ENCODE measurements around the gene MYH6. TPM values are rescaled to one million over a fixed set of nuclear protein-coding genes. Genes with fewer than 3 reads are reported as not detected.

The MYH6 gene
- total RNA-seq, 1 donor from 2014 or later = 0.11 TPM

GRCh38 chr14:23380976-23381375 lies 27.1 kb downstream of the MYH6 start:
- Mint-ChIP-seq H3K27me3 (ENCODE audit: low read depth) (no peaks in the 10 kb centered on the region), H3K4me3 (ENCODE audit: low read depth) (no peak overlapping the region), H3K27ac (no peak overlapping the region), H3K4me1 (ENCODE audit: low read depth) (no peaks in the 10 kb centered on the region), H3K9me3 (no peaks in the 10 kb centered on the region), H3K36me3 (ENCODE audit: low read depth) (no peaks in the 10 kb centered on the region)
- intact Hi-C loops (cut with micrococcal nuclease) = loop anchor here (1.0 to 2.0 kb wide), 2 partner anchors 53 to 116 kb away; no protein-coding TSS in a partner anchor
- DNase-seq (ENCODE audit: low spot score) = no peak

- no peaks in the 10 kb centered on the region for H3K27me3 Mint-ChIP-seq (ENCODE audit: low read depth)
- intact Hi-C loops (cut with micrococcal nuclease) = loop anchor here (1.0 to 2.0 kb wide), 2 partner anchors 52 to 116 kb away; no protein-coding TSS in a partner anchor
Measured at GRCh38 chr14:23380197-23380914, 27.7 kb downstream of the MYH6 start.

GRCh38 chr14:23379366-23380196 lies 28.5 kb downstream of the MYH6 start:
- Mint-ChIP-seq H3K36me3 (ENCODE audit: low read depth) (no peaks in the 10 kb centered on the region), H3K27me3 (ENCODE audit: low read depth) (no peaks in the 10 kb centered on the region), H3K9me3 (no peaks in the 10 kb centered on the region), H3K4me3 (ENCODE audit: low read depth) (no peak overlapping the region), H3K4me1 (ENCODE audit: low read depth) (no peaks in the 10 kb centered on the region), H3K27ac (no peak overlapping the region)
- intact Hi-C loops (cut with micrococcal nuclease) = loop anchor here (1.0 to 2.0 kb wide), 2 partner anchors 51 to 115 kb away; no protein-coding TSS in a partner anchor
- DNase-seq (ENCODE audit: low spot score) = peak; percentile 43

More at GRCh38 chr14:23380197-23380914, 27.7 kb downstream of the MYH6 start:
- no peak overlapping the region for H3K27ac Mint-ChIP-seq
- DNase-seq (ENCODE audit: low spot score) = no peak
- H3K36me3 Mint-ChIP-seq (ENCODE audit: low read depth) = no peaks in the 10 kb centered on the region
- H3K9me3 Mint-ChIP-seq = no peaks in the 10 kb centered on the region
- H3K4me1 Mint-ChIP-seq (ENCODE audit: low read depth) = no peaks in the 10 kb centered on the region
- no peak overlapping the region for H3K4me3 Mint-ChIP-seq (ENCODE audit: low read depth)

- H3K4me3 Mint-ChIP-seq (ENCODE audit: low read depth) = no peak overlapping the region
- no peaks in the 10 kb centered on the region for H3K4me1 Mint-ChIP-seq (ENCODE audit: low read depth)
- no peak overlapping the region for H3K27ac Mint-ChIP-seq
- H3K9me3 Mint-ChIP-seq = no peaks in the 10 kb centered on the region
- no peaks in the 10 kb centered on the region for H3K27me3 Mint-ChIP-seq (ENCODE audit: low read depth)
- intact Hi-C loops (cut with micrococcal nuclease) = no loop called here
- H3K36me3 Mint-ChIP-seq (ENCODE audit: low read depth) = no peaks in the 10 kb centered on the region
- DNase-seq (ENCODE audit: low spot score) = no peak
Measured at GRCh38 chr14:23378612-23379220, 29.4 kb downstream of the MYH6 start.

- H3K27me3 Mint-ChIP-seq (ENCODE audit: low read depth) = no peaks in the 10 kb centered on the region
- no peaks in the 10 kb centered on the region for H3K9me3 Mint-ChIP-seq
- H3K4me3 Mint-ChIP-seq (ENCODE audit: low read depth) = no peak overlapping the region
- intact Hi-C loops (cut with micrococcal nuclease) = no loop called here
- no peak for DNase-seq (ENCODE audit: low spot score)
- no peaks in the 10 kb centered on the region for H3K4me1 Mint-ChIP-seq (ENCODE audit: low read depth)
- no peaks in the 10 kb centered on the region for H3K36me3 Mint-ChIP-seq (ENCODE audit: low read depth)
- no peak overlapping the region for H3K27ac Mint-ChIP-seq
Measured at GRCh38 chr14:23377573-23378563, 30.2 kb downstream of the MYH6 start.

GRCh38 chr14:23377198-23377550 lies 30.9 kb downstream of the MYH6 start:
- intact Hi-C loops (cut with micrococcal nuclease) = no loop called here
- Mint-ChIP-seq H3K27ac (no peak overlapping the region), H3K4me3 (ENCODE audit: low read depth) (no peak overlapping the region), H3K9me3 (no peaks in the 10 kb centered on the region), H3K36me3 (ENCODE audit: low read depth) (no peaks in the 10 kb centered on the region), H3K27me3 (ENCODE audit: low read depth) (peaks cover 2% of the 10 kb centered on the region), H3K4me1 (ENCODE audit: low read depth) (no peaks in the 10 kb centered on the region)
- DNase-seq (ENCODE audit: low spot score) = no peak

GRCh38 chr14:23376482-23377197 lies 31.4 kb downstream of the MYH6 start, which contains the start of gene CMTM5:
Gene CMTM5 (plus strand): TSS chr14:23377046. CDS start chr14:23377252, 206 bp downstream.
- peaks cover 3% of the 10 kb centered on the region for H3K27me3 Mint-ChIP-seq (ENCODE audit: low read depth)
- intact Hi-C loops (cut with micrococcal nuclease) = no loop called here
- H3K4me1 Mint-ChIP-seq (ENCODE audit: low read depth) = no peaks in the 10 kb centered on the region
- H3K27ac Mint-ChIP-seq = no peak within 1 kb of the TSS
- no peaks in the 10 kb centered on the region for H3K36me3 Mint-ChIP-seq (ENCODE audit: low read depth)
- H3K4me3 Mint-ChIP-seq (ENCODE audit: low read depth) = no peak within 1 kb of the TSS
- H3K9me3 Mint-ChIP-seq = no peaks in the 10 kb centered on the region
- DNase-seq (ENCODE audit: low spot score) = no peak

- H3K36me3 Mint-ChIP-seq (ENCODE audit: low read depth) = no peaks in the 10 kb centered on the region
- no peak overlapping the region for H3K4me3 Mint-ChIP-seq (ENCODE audit: low read depth)
- H3K27ac Mint-ChIP-seq = no peak overlapping the region
- no peaks in the 10 kb centered on the region for H3K4me1 Mint-ChIP-seq (ENCODE audit: low read depth)
- no peak for DNase-seq (ENCODE audit: low spot score)
- no peaks in the 10 kb centered on the region for H3K9me3 Mint-ChIP-seq
- intact Hi-C loops (cut with micrococcal nuclease) = no loop called here
- H3K27me3 Mint-ChIP-seq (ENCODE audit: low read depth) = peaks cover 3% of the 10 kb centered on the region
Measured at GRCh38 chr14:23375527-23376251, 32.4 kb downstream of the MYH6 start.

GRCh38 chr14:23373041-23373440 lies 35.0 kb downstream of the MYH6 start:
- no peak overlapping the region for H3K4me3 Mint-ChIP-seq (ENCODE audit: low read depth)

GRCh38 chr14:23372509-23372908 lies 35.6 kb downstream of the MYH6 start, which contains the start of gene IL25:
Gene IL25 (plus strand): TSS chr14:23372809.
- H3K4me1 Mint-ChIP-seq (ENCODE audit: low read depth) = no peaks in the 10 kb centered on the region
- H3K4me3 Mint-ChIP-seq (ENCODE audit: low read depth) = no peak within 1 kb of the TSS
- no peak for DNase-seq (ENCODE audit: low spot score)
- no peaks in the 10 kb centered on the region for H3K9me3 Mint-ChIP-seq
- intact Hi-C loops (cut with micrococcal nuclease) = no loop called here
- H3K36me3 Mint-ChIP-seq (ENCODE audit: low read depth) = no peaks in the 10 kb centered on the region
- no peak within 1 kb of the TSS for H3K27ac Mint-ChIP-seq
- H3K27me3 Mint-ChIP-seq (ENCODE audit: low read depth) = peaks cover 12% of the 10 kb centered on the region

More at GRCh38 chr14:23373041-23373440, 35.0 kb downstream of the MYH6 start:
- intact Hi-C loops (cut with micrococcal nuclease) = no loop called here
- H3K9me3 Mint-ChIP-seq = no peaks in the 10 kb centered on the region
- DNase-seq (ENCODE audit: low spot score) = no peak
- H3K27ac Mint-ChIP-seq = no peak overlapping the region
- H3K4me1 Mint-ChIP-seq (ENCODE audit: low read depth) = no peaks in the 10 kb centered on the region
- H3K27me3 Mint-ChIP-seq (ENCODE audit: low read depth) = peaks cover 10% of the 10 kb centered on the region
- no peaks in the 10 kb centered on the region for H3K36me3 Mint-ChIP-seq (ENCODE audit: low read depth)

- intact Hi-C loops (cut with micrococcal nuclease) = no loop called here
- H3K4me3 Mint-ChIP-seq (ENCODE audit: low read depth) = no peak overlapping the region
Measured at GRCh38 chr14:23371865-23372264, 36.2 kb downstream of the MYH6 start.

More at GRCh38 chr14:23371865-23372264, 36.2 kb downstream of the MYH6 start:
- no peaks in the 10 kb centered on the region for H3K4me1 Mint-ChIP-seq (ENCODE audit: low read depth)
- no peaks in the 10 kb centered on the region for H3K36me3 Mint-ChIP-seq (ENCODE audit: low read depth)
- H3K27me3 Mint-ChIP-seq (ENCODE audit: low read depth) = peaks cover 18% of the 10 kb centered on the region
- no peaks in the 10 kb centered on the region for H3K9me3 Mint-ChIP-seq
- no peak for DNase-seq (ENCODE audit: low spot score)
- H3K27ac Mint-ChIP-seq = no peak overlapping the region

Data from activated T-helper 2 cell treated with anti-CD3 and anti-CD28 coated beads, Interferon-gamma antibody, Interleukin-2, Interleukin-4, amounts not matched to agents 10 μg/mL and 5 μg/mL and 100 μg/mL, durations not matched to agents 14 hours and 24 hours and 36 hours (primary cell).